ENCODE measurements around the gene INTS6L.

GRCh38 chrX:135518161-135518560 is 2.3 kb upstream of the INTS6L start:
- no peak for TF ChIP-seq CTCF (IDR thresholded peaks at IDR 0.05)
- no peak for TF ChIP-seq POLR2A (IDR thresholded peaks at IDR 0.05)

Data from uterus (tissue), 2 donors.